ENCODE results near the gene USP40.

DNA sequence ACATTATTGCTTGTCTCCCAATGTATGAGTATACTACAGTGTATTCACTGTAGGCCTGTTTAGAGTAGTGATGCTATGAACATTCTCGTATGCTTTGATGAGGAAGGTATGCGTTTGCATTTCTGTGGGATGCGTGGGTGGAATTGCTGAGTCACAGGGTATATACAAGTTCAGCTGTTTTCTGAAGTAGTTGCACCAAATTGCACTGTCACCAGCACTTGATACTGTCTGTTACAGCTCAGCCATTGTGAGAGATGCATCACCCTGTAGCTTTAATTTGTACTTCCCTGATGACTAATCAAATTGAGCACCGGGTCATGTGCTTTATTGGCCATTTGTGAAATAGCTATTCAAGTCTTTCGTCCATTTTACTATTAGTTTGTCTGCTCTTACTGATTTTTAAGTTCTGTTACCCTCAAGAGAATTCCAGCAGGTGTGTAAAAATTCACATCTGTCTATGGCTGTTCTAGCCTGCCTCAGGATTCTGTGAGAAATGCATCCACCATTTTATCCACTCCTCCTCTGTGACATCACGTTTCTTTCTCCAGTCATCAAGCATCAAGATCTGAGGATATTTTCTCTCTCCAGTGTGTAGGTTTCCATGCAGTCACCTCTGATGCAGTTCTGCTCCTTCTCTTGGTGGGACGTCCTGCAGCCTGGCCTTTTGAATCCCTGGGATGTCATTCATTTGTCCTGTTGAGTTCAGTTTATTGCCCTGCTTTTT lies 139.8 kb downstream of the USP40 start:
- TF ChIP-seq, protein P1, sequence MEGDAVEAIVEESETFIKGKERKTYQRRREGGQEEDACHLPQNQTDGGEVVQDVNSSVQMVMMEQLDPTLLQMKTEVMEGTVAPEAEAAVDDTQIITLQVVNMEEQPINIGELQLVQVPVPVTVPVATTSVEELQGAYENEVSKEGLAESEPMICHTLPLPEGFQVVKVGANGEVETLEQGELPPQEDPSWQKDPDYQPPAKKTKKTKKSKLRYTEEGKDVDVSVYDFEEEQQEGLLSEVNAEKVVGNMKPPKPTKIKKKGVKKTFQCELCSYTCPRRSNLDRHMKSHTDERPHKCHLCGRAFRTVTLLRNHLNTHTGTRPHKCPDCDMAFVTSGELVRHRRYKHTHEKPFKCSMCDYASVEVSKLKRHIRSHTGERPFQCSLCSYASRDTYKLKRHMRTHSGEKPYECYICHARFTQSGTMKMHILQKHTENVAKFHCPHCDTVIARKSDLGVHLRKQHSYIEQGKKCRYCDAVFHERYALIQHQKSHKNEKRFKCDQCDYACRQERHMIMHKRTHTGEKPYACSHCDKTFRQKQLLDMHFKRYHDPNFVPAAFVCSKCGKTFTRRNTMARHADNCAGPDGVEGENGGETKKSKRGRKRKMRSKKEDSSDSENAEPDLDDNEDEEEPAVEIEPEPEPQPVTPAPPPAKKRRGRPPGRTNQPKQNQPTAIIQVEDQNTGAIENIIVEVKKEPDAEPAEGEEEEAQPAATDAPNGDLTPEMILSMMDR (conservative IDR thresholded peaks at IDR 0.05; ENCODE audit: low read depth in 2 of 2): no peak
- TF ChIP-seq EZH2 (IDR thresholded peaks at IDR 0.05; ENCODE audit: low read depth, unreplicated experiment) (no peak), POLR2AphosphoS5 (IDR thresholded peaks at IDR 0.05; ENCODE audit: low read depth) (no peak), CREB1 (CRISPR knock-in tag; IDR thresholded peaks at IDR 0.05; ENCODE audit: low read depth) (no peak), STAT1 (IDR thresholded peaks at IDR 0.05; ENCODE audit: unreplicated experiment) (no peak), EZH2phosphoT487 (IDR thresholded peaks at IDR 0.05; ENCODE audit: unreplicated experiment) (no peak), NANOG (IDR thresholded peaks at IDR 0.05; ENCODE audit: borderline replicate concordance) (no peak), JUNB (IDR thresholded peaks at IDR 0.05; ENCODE audit: unreplicated experiment) (no peak), ZNF331 (CRISPR knock-in tag; IDR thresholded peaks at IDR 0.05; ENCODE audit: low read depth) (no peak), ZNF114 (CRISPR knock-in tag; IDR thresholded peaks at IDR 0.05) (no peak)
- TF ChIP-seq, protein P2, sequence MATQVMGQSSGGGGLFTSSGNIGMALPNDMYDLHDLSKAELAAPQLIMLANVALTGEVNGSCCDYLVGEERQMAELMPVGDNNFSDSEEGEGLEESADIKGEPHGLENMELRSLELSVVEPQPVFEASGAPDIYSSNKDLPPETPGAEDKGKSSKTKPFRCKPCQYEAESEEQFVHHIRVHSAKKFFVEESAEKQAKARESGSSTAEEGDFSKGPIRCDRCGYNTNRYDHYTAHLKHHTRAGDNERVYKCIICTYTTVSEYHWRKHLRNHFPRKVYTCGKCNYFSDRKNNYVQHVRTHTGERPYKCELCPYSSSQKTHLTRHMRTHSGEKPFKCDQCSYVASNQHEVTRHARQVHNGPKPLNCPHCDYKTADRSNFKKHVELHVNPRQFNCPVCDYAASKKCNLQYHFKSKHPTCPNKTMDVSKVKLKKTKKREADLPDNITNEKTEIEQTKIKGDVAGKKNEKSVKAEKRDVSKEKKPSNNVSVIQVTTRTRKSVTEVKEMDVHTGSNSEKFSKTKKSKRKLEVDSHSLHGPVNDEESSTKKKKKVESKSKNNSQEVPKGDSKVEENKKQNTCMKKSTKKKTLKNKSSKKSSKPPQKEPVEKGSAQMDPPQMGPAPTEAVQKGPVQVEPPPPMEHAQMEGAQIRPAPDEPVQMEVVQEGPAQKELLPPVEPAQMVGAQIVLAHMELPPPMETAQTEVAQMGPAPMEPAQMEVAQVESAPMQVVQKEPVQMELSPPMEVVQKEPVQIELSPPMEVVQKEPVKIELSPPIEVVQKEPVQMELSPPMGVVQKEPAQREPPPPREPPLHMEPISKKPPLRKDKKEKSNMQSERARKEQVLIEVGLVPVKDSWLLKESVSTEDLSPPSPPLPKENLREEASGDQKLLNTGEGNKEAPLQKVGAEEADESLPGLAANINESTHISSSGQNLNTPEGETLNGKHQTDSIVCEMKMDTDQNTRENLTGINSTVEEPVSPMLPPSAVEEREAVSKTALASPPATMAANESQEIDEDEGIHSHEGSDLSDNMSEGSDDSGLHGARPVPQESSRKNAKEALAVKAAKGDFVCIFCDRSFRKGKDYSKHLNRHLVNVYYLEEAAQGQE (IDR thresholded peaks at IDR 0.05; ENCODE audit: unreplicated experiment): no peak
- TF ChIP-seq, protein P3, sequence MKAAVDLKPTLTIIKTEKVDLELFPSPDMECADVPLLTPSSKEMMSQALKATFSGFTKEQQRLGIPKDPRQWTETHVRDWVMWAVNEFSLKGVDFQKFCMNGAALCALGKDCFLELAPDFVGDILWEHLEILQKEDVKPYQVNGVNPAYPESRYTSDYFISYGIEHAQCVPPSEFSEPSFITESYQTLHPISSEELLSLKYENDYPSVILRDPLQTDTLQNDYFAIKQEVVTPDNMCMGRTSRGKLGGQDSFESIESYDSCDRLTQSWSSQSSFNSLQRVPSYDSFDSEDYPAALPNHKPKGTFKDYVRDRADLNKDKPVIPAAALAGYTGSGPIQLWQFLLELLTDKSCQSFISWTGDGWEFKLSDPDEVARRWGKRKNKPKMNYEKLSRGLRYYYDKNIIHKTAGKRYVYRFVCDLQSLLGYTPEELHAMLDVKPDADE (IDR thresholded peaks at IDR 0.05): no peak
- TF ChIP-seq, protein P4, sequence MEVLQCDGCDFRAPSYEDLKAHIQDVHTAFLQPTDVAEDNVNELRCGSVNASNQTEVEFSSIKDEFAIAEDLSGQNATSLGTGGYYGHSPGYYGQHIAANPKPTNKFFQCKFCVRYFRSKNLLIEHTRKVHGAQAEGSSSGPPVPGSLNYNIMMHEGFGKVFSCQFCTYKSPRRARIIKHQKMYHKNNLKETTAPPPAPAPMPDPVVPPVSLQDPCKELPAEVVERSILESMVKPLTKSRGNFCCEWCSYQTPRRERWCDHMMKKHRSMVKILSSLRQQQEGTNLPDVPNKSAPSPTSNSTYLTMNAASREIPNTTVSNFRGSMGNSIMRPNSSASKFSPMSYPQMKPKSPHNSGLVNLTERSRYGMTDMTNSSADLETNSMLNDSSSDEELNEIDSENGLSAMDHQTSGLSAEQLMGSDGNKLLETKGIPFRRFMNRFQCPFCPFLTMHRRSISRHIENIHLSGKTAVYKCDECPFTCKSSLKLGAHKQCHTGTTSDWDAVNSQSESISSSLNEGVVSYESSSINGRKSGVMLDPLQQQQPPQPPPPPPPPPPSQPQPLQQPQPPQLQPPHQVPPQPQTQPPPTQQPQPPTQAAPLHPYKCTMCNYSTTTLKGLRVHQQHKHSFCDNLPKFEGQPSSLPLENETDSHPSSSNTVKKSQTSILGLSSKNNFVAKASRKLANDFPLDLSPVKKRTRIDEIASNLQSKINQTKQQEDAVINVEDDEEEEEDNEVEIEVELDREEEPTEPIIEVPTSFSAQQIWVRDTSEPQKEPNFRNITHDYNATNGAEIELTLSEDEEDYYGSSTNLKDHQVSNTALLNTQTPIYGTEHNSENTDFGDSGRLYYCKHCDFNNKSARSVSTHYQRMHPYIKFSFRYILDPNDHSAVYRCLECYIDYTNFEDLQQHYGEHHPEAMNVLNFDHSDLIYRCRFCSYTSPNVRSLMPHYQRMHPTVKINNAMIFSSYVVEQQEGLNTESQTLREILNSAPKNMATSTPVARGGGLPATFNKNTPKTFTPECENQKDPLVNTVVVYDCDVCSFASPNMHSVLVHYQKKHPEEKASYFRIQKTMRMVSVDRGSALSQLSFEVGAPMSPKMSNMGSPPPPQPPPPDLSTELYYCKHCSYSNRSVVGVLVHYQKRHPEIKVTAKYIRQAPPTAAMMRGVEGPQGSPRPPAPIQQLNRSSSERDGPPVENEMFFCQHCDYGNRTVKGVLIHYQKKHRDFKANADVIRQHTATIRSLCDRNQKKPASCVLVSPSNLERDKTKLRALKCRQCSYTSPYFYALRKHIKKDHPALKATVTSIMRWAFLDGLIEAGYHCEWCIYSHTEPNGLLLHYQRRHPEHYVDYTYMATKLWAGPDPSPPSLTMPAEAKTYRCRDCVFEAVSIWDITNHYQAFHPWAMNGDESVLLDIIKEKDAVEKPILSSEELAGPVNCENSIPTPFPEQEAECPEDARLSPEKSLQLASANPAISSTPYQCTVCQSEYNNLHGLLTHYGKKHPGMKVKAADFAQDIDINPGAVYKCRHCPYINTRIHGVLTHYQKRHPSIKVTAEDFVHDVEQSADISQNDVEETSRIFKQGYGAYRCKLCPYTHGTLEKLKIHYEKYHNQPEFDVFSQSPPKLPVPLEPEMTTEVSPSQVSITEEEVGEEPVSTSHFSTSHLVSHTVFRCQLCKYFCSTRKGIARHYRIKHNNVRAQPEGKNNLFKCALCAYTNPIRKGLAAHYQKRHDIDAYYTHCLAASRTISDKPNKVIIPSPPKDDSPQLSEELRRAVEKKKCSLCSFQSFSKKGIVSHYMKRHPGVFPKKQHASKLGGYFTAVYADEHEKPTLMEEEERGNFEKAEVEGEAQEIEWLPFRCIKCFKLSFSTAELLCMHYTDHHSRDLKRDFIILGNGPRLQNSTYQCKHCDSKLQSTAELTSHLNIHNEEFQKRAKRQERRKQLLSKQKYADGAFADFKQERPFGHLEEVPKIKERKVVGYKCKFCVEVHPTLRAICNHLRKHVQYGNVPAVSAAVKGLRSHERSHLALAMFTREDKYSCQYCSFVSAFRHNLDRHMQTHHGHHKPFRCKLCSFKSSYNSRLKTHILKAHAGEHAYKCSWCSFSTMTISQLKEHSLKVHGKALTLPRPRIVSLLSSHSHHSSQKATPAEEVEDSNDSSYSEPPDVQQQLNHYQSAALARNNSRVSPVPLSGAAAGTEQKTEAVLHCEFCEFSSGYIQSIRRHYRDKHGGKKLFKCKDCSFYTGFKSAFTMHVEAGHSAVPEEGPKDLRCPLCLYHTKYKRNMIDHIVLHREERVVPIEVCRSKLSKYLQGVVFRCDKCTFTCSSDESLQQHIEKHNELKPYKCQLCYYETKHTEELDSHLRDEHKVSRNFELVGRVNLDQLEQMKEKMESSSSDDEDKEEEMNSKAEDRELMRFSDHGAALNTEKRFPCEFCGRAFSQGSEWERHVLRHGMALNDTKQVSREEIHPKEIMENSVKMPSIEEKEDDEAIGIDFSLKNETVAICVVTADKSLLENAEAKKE (CRISPR knock-in tag; IDR thresholded peaks at IDR 0.05): no peak

All from GM23338 (cell line).